Smooth muscle cell (in vitro differentiated cells): ENCODE data around the gene PITPNC1. TPM values are rescaled to one million over a fixed set of nuclear protein-coding genes. Genes with fewer than 3 reads are reported as not detected.

Experiments
- DNase-seq: peaks from one replicate; lab custom pipeline; 2025; ENCODE audit not compliant: unreplicated experiment; lab: John Stamatoyannopoulos, UW
- H2AFZ ChIP-seq: fragments of 200-600 bp; sonication (generic); 2 replicates; pipeline ENCODE4 v1.6.0; 2016; ENCODE audit warnings: antibody characterized with exemption, low read depth, mild to moderate bottlenecking
- H3F3A ChIP-seq: fragments of 200-600 bp; sonication (generic); 2 replicates; pipeline ENCODE4 v1.6.0; 2017; ENCODE audit warnings: antibody characterized with exemption, low read depth
- H3K27ac ChIP-seq: fragments of 200-600 bp; sonication (generic); 2 replicates; pipeline ENCODE4 v1.5.1; 2016; ENCODE audit warnings: low read depth, mild to moderate bottlenecking
- H3K27me3 ChIP-seq: fragments of 200-600 bp; sonication (generic); 2 replicates; pipeline ENCODE4 v1.6.1; 2016; ENCODE audit warnings: low read depth, mild to moderate bottlenecking
- H3K36me3 ChIP-seq: fragments of 200-600 bp; sonication (generic); 2 replicates; pipeline ENCODE4 v1.5.1; 2016; ENCODE audit warnings: low read depth
- H3K4me1 ChIP-seq: fragments of 200-600 bp; sonication (generic); 2 replicates; pipeline ENCODE4 v1.5.1; 2016; ENCODE audit warnings: low read depth
- H3K4me2 ChIP-seq: fragments of 200-600 bp; sonication (generic); 2 replicates; pipeline ENCODE4 v1.6.0; 2016; ENCODE audit warnings: mild to moderate bottlenecking
- H3K4me3 ChIP-seq: fragments of 200-600 bp; sonication (generic); 2 replicates; pipeline ENCODE4 v1.5.1; 2016; ENCODE audit warnings: mild to moderate bottlenecking
- H3K79me2 ChIP-seq: fragments of 200-600 bp; sonication (generic); 2 replicates; pipeline ENCODE4 v1.6.0; 2016; ENCODE audit warnings: low read depth, mild to moderate bottlenecking
- H3K9ac ChIP-seq: fragments of 200-600 bp; sonication (generic); 2 replicates; pipeline ENCODE4 v1.6.0; 2016; ENCODE audit warnings: low read depth
- H3K9me3 ChIP-seq: fragments of 200-600 bp; sonication (generic); replicated peaks from 2 replicates; pipeline ENCODE4 v1.5.1; 2016; ENCODE audit warnings: low read depth
- H4K20me1 ChIP-seq: fragments of 200-600 bp; sonication (generic); 2 replicates; pipeline ENCODE4 v1.6.0; 2016; ENCODE audit warnings: low read depth
- WGBS: methylation state at CpG from one replicate; pipeline ENCODE4 v1.1.7; 2016; ENCODE audit warnings: low lambda C conversion rate; 5-methylcytosine and 5-hydroxymethylcytosine counted together
- polyA plus RNA-seq: library from polyadenylated mRNA; unstranded; fragments of >200 nt; fragmentation: Nextera tagmentation; extraction: Ambion mirVana; gene quantifications from 2 replicates; pipeline ENCODE4 v1.2.1, GENCODE V29; 2016
- total RNA-seq: library from RNA; depleted of rRNA; stranded (reverse); fragments of >200 nt; gene quantifications from 2 replicates; pipeline ENCODE4 v1.2.3, GENCODE V29; 2014
- TF ChIP-seq, protein P1 (sequence below): fragments of 200-600 bp; sonication (generic); IDR thresholded peaks from 2 replicates; pipeline ENCODE4 v1.5.1; 2017; ENCODE audit warnings: borderline replicate concordance, mild to moderate bottlenecking, antibody characterized with exemption; ENCODE audit not compliant: insufficient read depth, poor library complexity, severe bottlenecking

Gene PITPNC1
- total and polyA plus RNA-seq, 2 experiments from 2014 or later, result 9.6 to 12.5 TPM

DNA sequence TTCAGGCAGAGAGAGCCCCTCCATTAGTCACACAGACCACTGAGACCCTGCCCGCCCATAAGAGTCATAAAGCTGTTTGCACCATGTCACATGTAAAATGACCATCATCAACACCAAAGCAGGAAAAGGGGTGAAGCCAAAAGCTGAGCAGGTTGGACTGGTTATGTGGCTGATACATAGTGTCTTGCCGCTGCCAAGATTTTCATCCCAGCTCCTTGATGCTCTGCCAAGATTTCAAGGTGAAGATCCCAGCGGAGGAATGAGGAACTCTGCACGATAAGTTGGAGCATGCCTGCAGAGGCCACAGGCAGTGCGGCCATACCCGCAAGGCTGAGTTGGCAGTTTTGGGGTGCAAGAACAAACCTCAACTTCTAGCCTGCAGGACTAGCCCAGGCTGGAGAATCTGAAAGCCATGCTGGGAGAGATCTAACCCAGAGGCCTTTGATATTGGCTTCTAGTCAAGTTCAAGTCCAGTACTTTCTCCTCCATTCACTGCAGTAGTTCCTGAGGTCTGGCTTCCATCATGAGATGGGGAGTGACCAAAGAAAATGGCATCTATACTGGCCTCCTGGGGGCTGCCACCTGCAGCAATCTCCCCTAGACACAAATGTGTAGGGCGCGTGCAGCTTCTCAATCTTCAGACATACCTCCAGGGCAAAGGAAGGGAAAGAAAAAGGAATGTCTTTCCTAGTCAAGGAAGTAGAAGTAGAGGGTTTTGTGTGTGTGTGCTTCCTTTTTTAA is 261.0 kb downstream of the PITPNC1 start:
- no peak overlapping the region for H3K4me2 ChIP-seq
- H3K27ac ChIP-seq, result no peak overlapping the region
- H3K9me3 ChIP-seq, result no peaks in the 10 kb centered on the region
- H3F3A ChIP-seq, result no peaks in the 10 kb centered on the region
- TF ChIP-seq, protein P1, sequence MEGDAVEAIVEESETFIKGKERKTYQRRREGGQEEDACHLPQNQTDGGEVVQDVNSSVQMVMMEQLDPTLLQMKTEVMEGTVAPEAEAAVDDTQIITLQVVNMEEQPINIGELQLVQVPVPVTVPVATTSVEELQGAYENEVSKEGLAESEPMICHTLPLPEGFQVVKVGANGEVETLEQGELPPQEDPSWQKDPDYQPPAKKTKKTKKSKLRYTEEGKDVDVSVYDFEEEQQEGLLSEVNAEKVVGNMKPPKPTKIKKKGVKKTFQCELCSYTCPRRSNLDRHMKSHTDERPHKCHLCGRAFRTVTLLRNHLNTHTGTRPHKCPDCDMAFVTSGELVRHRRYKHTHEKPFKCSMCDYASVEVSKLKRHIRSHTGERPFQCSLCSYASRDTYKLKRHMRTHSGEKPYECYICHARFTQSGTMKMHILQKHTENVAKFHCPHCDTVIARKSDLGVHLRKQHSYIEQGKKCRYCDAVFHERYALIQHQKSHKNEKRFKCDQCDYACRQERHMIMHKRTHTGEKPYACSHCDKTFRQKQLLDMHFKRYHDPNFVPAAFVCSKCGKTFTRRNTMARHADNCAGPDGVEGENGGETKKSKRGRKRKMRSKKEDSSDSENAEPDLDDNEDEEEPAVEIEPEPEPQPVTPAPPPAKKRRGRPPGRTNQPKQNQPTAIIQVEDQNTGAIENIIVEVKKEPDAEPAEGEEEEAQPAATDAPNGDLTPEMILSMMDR, result no peak
- H3K36me3 ChIP-seq, result no peaks in the 10 kb centered on the region
- H4K20me1 ChIP-seq, result no peaks in the 10 kb centered on the region
- no peak overlapping the region for H3K4me3 ChIP-seq
- no peaks in the 10 kb centered on the region for H3K27me3 ChIP-seq
- WGBS, result 93% methylated on average over 8 of the region's 8 CpGs
- no peak overlapping the region for H2AFZ ChIP-seq
- DNase-seq, result no peak
- no peak overlapping the region for H3K9ac ChIP-seq
- no peaks in the 10 kb centered on the region for H3K79me2 ChIP-seq
- H3K4me1 ChIP-seq, result no peaks in the 10 kb centered on the region

DNA sequence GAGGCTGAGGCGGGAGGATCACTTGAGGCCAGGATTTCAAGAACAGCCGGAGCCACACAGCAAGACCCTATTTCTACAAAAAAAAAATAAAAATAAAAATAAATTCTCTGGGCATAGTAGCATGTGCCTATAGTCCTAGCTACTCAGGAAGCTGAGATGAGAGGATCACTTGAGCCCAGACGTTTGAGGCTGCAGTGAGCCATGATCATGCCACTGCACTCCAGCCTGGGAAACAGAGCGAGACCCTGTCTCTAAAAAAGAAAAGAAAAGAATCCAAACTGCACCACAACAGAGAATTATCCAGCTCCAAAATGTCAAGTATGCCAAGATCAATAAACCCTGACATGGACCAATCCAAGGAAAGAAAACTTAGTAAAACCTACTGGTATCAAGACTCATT is 261.8 kb downstream of the PITPNC1 start:
- no peaks in the 10 kb centered on the region for H3K9me3 ChIP-seq
- H3K79me2 ChIP-seq, result no peaks in the 10 kb centered on the region
- no peaks in the 10 kb centered on the region for H3K4me1 ChIP-seq
- no peak overlapping the region for H3K9ac ChIP-seq
- no peaks in the 10 kb centered on the region for H3K36me3 ChIP-seq
- no peaks in the 10 kb centered on the region for H4K20me1 ChIP-seq
- H3K4me3 ChIP-seq, result no peak overlapping the region
- no peak overlapping the region for H3K4me2 ChIP-seq
- DNase-seq, result no peak
- H3K27ac ChIP-seq, result no peak overlapping the region
- H3K27me3 ChIP-seq, result no peaks in the 10 kb centered on the region
- 87% methylated on average over 4 of the region's 4 CpGs for WGBS
- no peaks in the 10 kb centered on the region for H3F3A ChIP-seq
- no peak overlapping the region for H2AFZ ChIP-seq
- TF ChIP-seq, protein P1, result no peak

DNA sequence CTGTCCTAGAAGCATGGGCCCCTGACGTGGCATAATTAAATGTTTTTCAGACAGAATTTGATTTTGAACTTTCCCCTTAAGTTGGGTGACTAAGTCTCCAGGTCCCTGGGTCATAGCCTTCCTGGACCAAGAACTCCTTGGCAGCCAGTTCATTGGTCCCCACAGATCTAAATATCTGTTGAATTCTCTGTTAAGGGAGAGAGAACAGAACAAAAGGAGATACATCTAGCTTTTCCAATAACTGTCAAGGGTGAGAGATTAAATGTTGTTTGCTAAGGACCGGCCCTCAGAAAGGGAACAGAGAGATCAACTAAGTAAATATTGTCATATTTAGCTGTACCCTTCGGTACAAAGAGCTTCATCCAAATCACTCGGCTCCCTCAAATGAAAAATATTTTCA is 262.5 kb downstream of the PITPNC1 start:
- TF ChIP-seq, protein P1, result no peak
- Histone ChIP-seq H3K4me3 (no peak overlapping the region), H2AFZ (no peak overlapping the region), H3K27ac (no peak overlapping the region), H3K27me3 (no peaks in the 10 kb centered on the region), H3K4me2 (no peak overlapping the region), H3F3A (no peaks in the 10 kb centered on the region), H4K20me1 (no peaks in the 10 kb centered on the region), H3K9ac (no peak overlapping the region), H3K79me2 (no peaks in the 10 kb centered on the region), H3K36me3 (no peaks in the 10 kb centered on the region), H3K9me3 (no peaks in the 10 kb centered on the region), H3K4me1 (no peaks in the 10 kb centered on the region)
- WGBS, result 95% methylated on average over 4 of the region's 4 CpGs
- no peak for DNase-seq

DNA sequence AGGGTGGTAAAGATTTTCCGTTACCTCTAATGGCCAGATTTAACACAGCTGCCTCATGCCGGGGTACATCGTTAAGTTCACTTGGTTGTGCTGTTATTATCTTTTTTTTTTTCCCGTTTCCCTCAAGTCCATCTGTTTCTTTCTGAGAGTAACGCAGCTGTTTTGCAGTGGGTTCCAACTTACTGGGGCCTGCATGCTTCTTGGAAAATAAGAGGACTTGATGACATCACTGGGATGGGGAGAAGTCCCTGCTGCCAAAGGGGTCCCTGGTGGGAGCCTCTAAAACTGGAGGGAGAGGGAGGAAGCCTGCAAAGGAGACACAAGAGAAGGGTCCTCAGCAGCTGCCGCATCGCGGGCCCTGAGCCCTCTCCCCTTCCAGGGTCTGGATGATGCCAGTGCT is 262.9 kb downstream of the PITPNC1 start:
- H3K27me3 ChIP-seq, result no peaks in the 10 kb centered on the region
- no peak overlapping the region for H3K4me3 ChIP-seq
- H2AFZ ChIP-seq, result no peak overlapping the region
- no peaks in the 10 kb centered on the region for H3K9me3 ChIP-seq
- no peaks in the 10 kb centered on the region for H3K79me2 ChIP-seq
- no peaks in the 10 kb centered on the region for H3K4me1 ChIP-seq
- H3K27ac ChIP-seq, result no peak overlapping the region
- TF ChIP-seq, protein P1, result no peak
- H3K4me2 ChIP-seq, result no peak overlapping the region
- no peaks in the 10 kb centered on the region for H4K20me1 ChIP-seq
- H3K36me3 ChIP-seq, result no peaks in the 10 kb centered on the region
- no peak for DNase-seq
- H3F3A ChIP-seq, result no peaks in the 10 kb centered on the region
- H3K9ac ChIP-seq, result no peak overlapping the region
- WGBS, result 91% methylated on average over 8 of the region's 8 CpGs
